H1 (cell line): ENCODE data around the gene AGR2. TPM values are rescaled to one million over a fixed set of nuclear protein-coding genes. Genes with fewer than 3 reads are reported as not detected.

Experiments
- CTCF ChIA-PET: fragments of 300-600 bp; sonication (Branson Sonifier 250); formaldehyde crosslinking; loops from one replicate; lab custom pipeline; 2021; ENCODE audit not compliant: partially characterized antibody; lab: Charles Lee
- POLR2A ChIA-PET: fragments of 300-600 bp; sonication (Branson Sonifier 250); formaldehyde crosslinking; loops from one replicate; lab custom pipeline; 2021; ENCODE audit warnings: inconsistent platforms; ENCODE audit not compliant: partially characterized antibody; lab: Charles Lee
- DNase-seq, 2 experiments: peaks; one replicate each; pipeline versions ENCODE4 v3.0.0 to v3.0.0-alpha.2; 2010 to 2022; ENCODE audit warnings: low spot score in 2 of 2, low read depth in 1 of 2, mixed read lengths in 1 of 2
- FAIRE-seq: peaks from 2 replicates; lab custom pipeline; 2011; peaks lifted over from hg19 to GRCh38; lab: Jason Lieb, UNC
- H2AFZ ChIP-seq: 2 replicates; pipeline ENCODE4 v1.8.1; 2012; ENCODE audit warnings: low read length, inconsistent platforms
- H2AK5ac ChIP-seq: 2 replicates; pipeline ENCODE4 v1.6.1; 2013; ENCODE audit warnings: low read depth, low read length
- H2BK120ac ChIP-seq: replicated peaks from 2 replicates; pipeline ENCODE3; 2013; ENCODE audit warnings: low read depth, low read length, inconsistent platforms
- H2BK12ac ChIP-seq: 2 replicates; pipeline ENCODE4 v1.6.1; 2013; ENCODE audit warnings: low read depth, low read length
- H2BK15ac ChIP-seq: 2 replicates; pipeline ENCODE4 v1.6.1; 2013; ENCODE audit warnings: low read length
- H2BK20ac ChIP-seq: 2 replicates; pipeline ENCODE4 v1.6.1; 2013; ENCODE audit warnings: low read length
- H2BK5ac ChIP-seq: 2 replicates; pipeline ENCODE4 v1.6.1; 2013; ENCODE audit warnings: low read depth, low read length
- H3K14ac ChIP-seq: 2 replicates; pipeline ENCODE4 v1.6.1; 2013; ENCODE audit warnings: inconsistent platforms; ENCODE audit not compliant: insufficient read length
- H3K18ac ChIP-seq: 2 replicates; pipeline ENCODE4 v1.6.1; 2013; ENCODE audit warnings: low read length; ENCODE audit errors: extremely low read depth
- H3K23ac ChIP-seq: 2 replicates; pipeline ENCODE4 v1.6.1; 2013; ENCODE audit warnings: inconsistent platforms; ENCODE audit not compliant: insufficient read length
- H3K23me2 ChIP-seq: 2 replicates; pipeline ENCODE4 v1.6.1; 2013; ENCODE audit warnings: low read depth, low read length
- H3K27ac ChIP-seq: 2 replicates; pipeline ENCODE4 v1.6.1; 2011; ENCODE audit warnings: low read depth, low read length, inconsistent platforms
- H3K27me3 ChIP-seq, 4 experiments: replicated peaks in 1 of 4; 1 replicate in 1 of 4; 2 replicates in 3 of 4; pipeline versions ENCODE4 v1.6.1 to v1.8.1; 2011 to 2013; ENCODE audit warnings: low read length in 3 of 4, mild to moderate bottlenecking in 3 of 4, inconsistent platforms in 2 of 4, mixed read lengths in 2 of 4, moderate library complexity in 1 of 4; ENCODE audit not compliant: control insufficient read depth in 3 of 4, insufficient read depth in 3 of 4; ENCODE audit errors: extremely low read depth in 1 of 4
- H3K36me3 ChIP-seq, 4 experiments: 2 replicates each; pipeline versions ENCODE4 v1.6.1 to v1.8.1; 2011 to 2013; ENCODE audit warnings: mild to moderate bottlenecking in 4 of 4, low read length in 3 of 4, moderate library complexity in 2 of 4, control low read depth in 1 of 4, inconsistent platforms in 1 of 4; ENCODE audit not compliant: insufficient read depth in 4 of 4, control insufficient read depth in 2 of 4
- H3K4ac ChIP-seq: replicated peaks from 2 replicates; pipeline ENCODE3; 2013; ENCODE audit warnings: low read length, low read depth, mixed read lengths, inconsistent platforms; ENCODE audit not compliant: insufficient read length
- H3K4me1 ChIP-seq, 4 experiments: replicated peaks in 1 of 4; 1 replicate in 1 of 4; 2 replicates in 3 of 4; pipeline versions ENCODE4 v1.6.1 to v1.8.1; 2011 to 2013; ENCODE audit warnings: low read length in 3 of 4, inconsistent platforms in 2 of 4, mixed read lengths in 1 of 4; ENCODE audit not compliant: insufficient read depth in 4 of 4, control insufficient read depth in 3 of 4
- H3K4me2 ChIP-seq, 2 experiments: 2 replicates each; pipeline versions ENCODE4 v1.6.1 to v1.8.1; 2011 to 2013; ENCODE audit warnings: low read depth in 2 of 2, low read length in 2 of 2, control low read depth in 1 of 2, inconsistent platforms in 1 of 2, mild to moderate bottlenecking in 1 of 2; ENCODE audit not compliant: insufficient read depth in 1 of 2
- H3K4me3 ChIP-seq, 4 experiments: fragments of 200-600, 300-600 bp in 1 of 4; sonication (generic), shearing (Covaris generic), sonication (Bioruptor Twin) in 1 of 4; 2 replicates each; pipeline versions ENCODE4 v1.5.1 to v1.8.1; 2011 to 2016; ENCODE audit warnings: low read length in 4 of 4, low read depth in 3 of 4, control low read depth in 2 of 4, inconsistent platforms in 2 of 4, mild to moderate bottlenecking in 2 of 4, mixed read lengths in 1 of 4, moderate library complexity in 1 of 4; ENCODE audit not compliant: insufficient read depth in 2 of 4; ENCODE audit errors: extremely low read depth in 1 of 4
- H3K56ac ChIP-seq: replicated peaks from 2 replicates; pipeline ENCODE3; 2013; ENCODE audit warnings: low read depth, mild to moderate bottlenecking, mixed read lengths, low read length, inconsistent platforms; ENCODE audit not compliant: insufficient read length
- H3K79me1 ChIP-seq: 2 replicates; pipeline ENCODE4 v1.6.1; 2013; ENCODE audit warnings: low read depth, low read length, control low read depth
- H3K79me2 ChIP-seq, 2 experiments: 2 replicates each; pipeline versions ENCODE4 v1.6.1 to v1.8.1; 2012 to 2013; ENCODE audit warnings: low read length in 2 of 2, mild to moderate bottlenecking in 2 of 2, inconsistent platforms in 1 of 2; ENCODE audit not compliant: insufficient read depth in 2 of 2, control insufficient read depth in 1 of 2
- H3K9ac ChIP-seq, 4 experiments: replicated peaks in 1 of 4; 1 replicate in 1 of 4; 2 replicates in 3 of 4; pipeline versions ENCODE4 v1.6.1 to v1.8.1; 2011 to 2013; ENCODE audit warnings: low read depth in 3 of 4, low read length in 3 of 4, control low read depth in 2 of 4, mild to moderate bottlenecking in 2 of 4, moderate library complexity in 2 of 4, inconsistent platforms in 1 of 4; ENCODE audit errors: extremely low read depth in 1 of 4
- H3K9me3 ChIP-seq, 2 experiments: 2 replicates each; pipeline versions ENCODE4 v1.6.1 to v1.8.1; 2012 to 2013; ENCODE audit warnings: mild to moderate bottlenecking in 2 of 2, moderate library complexity in 2 of 2, control low read depth in 1 of 2, inconsistent platforms in 1 of 2, low read depth in 1 of 2, low read length in 1 of 2, mixed read lengths in 1 of 2; ENCODE audit not compliant: insufficient read depth in 2 of 2
- H4K20me1 ChIP-seq, 2 experiments: replicated peaks in 1 of 2; 2 replicates each; pipeline versions ENCODE3 to v1.8.1; 2011 to 2013; ENCODE audit warnings: inconsistent platforms in 2 of 2, low read length in 2 of 2, mild to moderate bottlenecking in 1 of 2; ENCODE audit not compliant: insufficient read depth in 2 of 2, control insufficient read depth in 1 of 2
- H4K5ac ChIP-seq: 2 replicates; pipeline ENCODE4 v1.6.1; 2013; ENCODE audit warnings: low read length, low read depth, mixed read lengths, inconsistent platforms; ENCODE audit not compliant: insufficient read length
- H4K8ac ChIP-seq: 2 replicates; pipeline ENCODE4 v1.8.0; 2013; ENCODE audit warnings: mild to moderate bottlenecking, moderate library complexity, low read length, inconsistent platforms; ENCODE audit not compliant: insufficient read depth; ENCODE audit errors: extremely low read depth
- H4K91ac ChIP-seq: replicated peaks from 2 replicates; pipeline ENCODE3; 2013; ENCODE audit warnings: low read length, mixed read lengths, inconsistent platforms; ENCODE audit not compliant: insufficient read length
- BACH1 ChIP-seq: IDR thresholded peaks from 2 replicates; pipeline ENCODE4 v1.6.1; 2012; ENCODE audit warnings: low read length, improper control_type of control experiment
- CHD2 ChIP-seq: IDR thresholded peaks from 2 replicates; pipeline ENCODE4 v1.6.1; 2012; ENCODE audit warnings: low read length, improper control_type of control experiment
- CTCF ChIP-seq, 3 experiments: IDR thresholded peaks; 1 replicate in 2 of 3; 2 replicates in 1 of 3; pipeline versions ENCODE4 v1.5.1 to v1.6.1; 2011; ENCODE audit warnings: low read length in 3 of 3, mild to moderate bottlenecking in 3 of 3, inconsistent platforms in 2 of 3, low read depth in 1 of 3, moderate library complexity in 1 of 3; ENCODE audit not compliant: insufficient read depth in 1 of 3; ENCODE audit errors: control extremely low read depth in 1 of 3
- EGR1 ChIP-seq: IDR thresholded peaks from 2 replicates; pipeline ENCODE4 v1.6.1; 2011; ENCODE audit warnings: low read depth, low read length, borderline replicate concordance
- EZH2 ChIP-seq: fragments of 200-600 bp; sonication (generic); IDR thresholded peaks from 2 replicates; pipeline ENCODE4 v1.7.1; 2012; ENCODE audit warnings: low read depth, mild to moderate bottlenecking, moderate library complexity, low read length, inconsistent platforms; ENCODE audit not compliant: severe bottlenecking
- JUND ChIP-seq: IDR thresholded peaks from 2 replicates; pipeline ENCODE4 v1.6.1; 2011; ENCODE audit warnings: mild to moderate bottlenecking, improper control_type of control experiment, low read length
- MAFK ChIP-seq: IDR thresholded peaks from 2 replicates; pipeline ENCODE4 v1.6.1; 2012; ENCODE audit warnings: low read depth, mild to moderate bottlenecking, improper control_type of control experiment, low read length
- NANOG ChIP-seq: IDR thresholded peaks from 2 replicates; pipeline ENCODE4 v1.6.1; 2011; ENCODE audit warnings: low read length, low read depth, mild to moderate bottlenecking, inconsistent platforms; ENCODE audit not compliant: insufficient read depth, poor library complexity, severe bottlenecking
- POU5F1 ChIP-seq: IDR thresholded peaks from 2 replicates; pipeline ENCODE4 v1.6.1; 2011; ENCODE audit warnings: low read depth, mild to moderate bottlenecking, low read length, moderate library complexity
- TEAD4 ChIP-seq: IDR thresholded peaks from 2 replicates; pipeline ENCODE4 v1.6.1; 2012; ENCODE audit warnings: low read depth, low read length, inconsistent platforms, mixed read lengths
- WGBS, 2 experiments: shearing (Covaris generic) in 1 of 2; methylation state at CpG; one replicate each; pipeline versions ENCODE4 v1.1.6 to v1.1.7; 2013 to 2015; ENCODE audit warnings: low lambda C conversion rate in 2 of 2, mixed read lengths in 2 of 2, inconsistent platforms in 1 of 2, low coverage in 1 of 2, missing lambda C conversion rate in 1 of 2; ENCODE audit not compliant: insufficient replicate concordance in 2 of 2, insufficient coverage in 1 of 2, insufficient read length in 1 of 2; ENCODE audit errors: extremely low coverage in 1 of 2, missing lambda C conversion rate in 1 of 2; 5-methylcytosine and 5-hydroxymethylcytosine counted together
- polyA plus RNA-seq, 7 experiments: library from polyadenylated mRNA; depleted of rRNA in 3 of 7; stranded (reverse) in 5 of 7; unstranded in 2 of 7; fragments of >200 nt in 5 of 7; fragments of 200-250 nt in 2 of 7; gene quantifications; 1 replicate in 5 of 7; 2 replicates in 1 of 7; 4 replicates in 1 of 7; pipeline versions ENCODE4 v1.2.1 to v1.2.3, GENCODE V29; 2011 to 2013; ENCODE audit warnings: missing spikeins in 2 of 7, mixed read lengths in 2 of 7
- total RNA-seq: library from RNA; stranded (reverse); fragmentation: NEBNext Ultra II Directional; extraction: Animal tissue kit (Norgen Biotek cat#: 25700); gene quantifications from 2 replicates; pipeline ENCODE4 v1.2.1, GENCODE V29; 2021

The AGR2 gene
- total and polyA plus RNA-seq, 2 of the 8 experiments (the other 6 are each of a cell fraction or from before 2014, with no cell fraction given): not detected

DNA sequence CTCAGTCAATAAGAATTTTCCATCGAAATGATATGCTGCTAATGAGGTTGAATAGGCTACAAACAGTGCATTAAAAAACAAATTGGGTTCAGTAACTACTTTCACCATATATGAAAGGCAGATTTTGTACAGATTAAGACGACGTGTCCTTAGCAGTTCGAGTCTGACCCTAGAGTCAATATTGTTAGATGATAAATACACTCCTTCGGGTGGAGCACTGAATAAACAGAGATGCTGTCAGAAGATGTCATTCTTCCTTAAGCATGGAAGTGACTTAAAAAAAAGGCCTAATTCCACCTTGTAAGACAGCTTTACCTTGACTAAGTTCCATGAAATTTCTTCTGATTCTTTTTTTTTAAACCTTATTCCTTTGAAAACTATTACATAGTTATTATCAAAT, 5.8 kb upstream of the AGR2 start:
- Histone ChIP-seq H2AFZ (no peak overlapping the region), H3K14ac (no peak overlapping the region), H3K9me3 (no peaks in the 10 kb centered on the region), H4K91ac (no peak overlapping the region), H3K23me2 (no peaks in the 10 kb centered on the region), H4K20me1 (no peaks in the 10 kb centered on the region), H3K4ac (no peak overlapping the region), H3K79me1 (no peaks in the 10 kb centered on the region), H2BK12ac (no peak overlapping the region), H3K36me3 (no peaks in the 10 kb centered on the region), H3K79me2 (no peaks in the 10 kb centered on the region), H2BK5ac (no peak overlapping the region), H3K56ac (no peak overlapping the region), H2BK120ac (no peak overlapping the region), H3K27ac (no peak overlapping the region), H3K27me3 (no peaks in the 10 kb centered on the region), H3K4me1 (no peaks in the 10 kb centered on the region), H2BK20ac (no peak overlapping the region), H3K4me3 (no peak overlapping the region), H4K5ac (no peak overlapping the region), H2BK15ac (no peak overlapping the region), H4K8ac (no peak overlapping the region), H2AK5ac (no peak overlapping the region), H3K23ac (no peak overlapping the region), H3K18ac (no peak overlapping the region), H3K4me2 (no peak overlapping the region), H3K9ac (no peak overlapping the region)
- DNase-seq: no peak
- POLR2A ChIA-PET: no interaction called here
- FAIRE-seq: no peak
- TF ChIP-seq CHD2 (no peak), TEAD4 (no peak), EZH2 (no peak), BACH1 (no peak), POU5F1 (no peak), CTCF (IDR thresholded peaks at IDR 0.05; ENCODE audit: control extremely low read depth in 1 of 3, insufficient read depth in 1 of 3, low read depth in 1 of 3, low read length in 3 of 3) (no peak), NANOG (no peak), MAFK (no peak), EGR1 (no peak), JUND (no peak)
- CTCF ChIA-PET: interaction anchor here (2.2 kb wide), 1 partner anchor 10 kb away, joined by 16 read pairs; no protein-coding TSS in a partner anchor
- 88% methylated on average over 5 of the region's 5 CpGs; no CpG with 5 or more reads in 1 of the 2 experiments for WGBS, 2 experiments
